ENCODE results near the gene ZBTB16.
A peak's percentile ranks its signal among the peaks of the same experiment; 100 is the strongest.

ZBTB16 gene

DNA sequence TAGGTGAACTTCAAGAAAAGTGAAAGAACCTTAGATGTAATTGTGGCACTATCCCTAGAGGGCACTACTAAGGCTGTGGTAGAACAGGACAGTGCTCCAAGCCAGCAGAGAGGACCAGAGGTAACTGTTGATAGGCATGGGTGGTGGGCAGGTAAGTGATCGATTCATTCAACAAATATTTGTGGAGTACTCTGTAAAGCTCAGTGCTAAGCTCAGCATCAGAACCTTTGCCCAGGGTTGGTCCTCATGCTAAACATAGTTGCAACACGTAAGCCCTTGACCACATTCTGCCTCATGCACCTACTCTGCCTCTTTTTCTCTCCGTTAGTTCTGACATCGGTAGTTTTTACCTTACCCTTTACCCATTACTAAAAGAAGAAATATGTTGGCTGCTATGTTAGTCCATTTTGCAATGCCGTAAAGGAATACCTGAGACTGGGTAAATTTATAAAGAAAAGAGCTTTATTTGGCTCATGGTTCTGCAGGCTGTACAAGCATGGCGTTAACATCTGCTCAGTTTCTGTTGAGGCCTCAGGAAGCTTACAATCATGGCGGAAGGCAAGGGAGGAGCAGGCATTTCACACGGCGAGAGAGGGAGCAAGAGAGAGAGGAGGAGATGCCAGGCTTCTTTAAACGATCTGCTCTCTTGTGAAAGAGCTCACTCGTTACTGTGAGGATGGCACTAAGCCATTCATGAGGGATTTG lies 218.3 kb downstream of the ZBTB16 start:
- no peak overlapping the region for H3K4me3 ChIP-seq (ENCODE audit: low read depth, low read length)
- no peak for DNase-seq (ENCODE audit: low read depth)
- peak; percentile 28 for TF ChIP-seq CTCF (conservative IDR thresholded peaks at IDR 0.05; ENCODE audit: low read depth, low read length)

DNA sequence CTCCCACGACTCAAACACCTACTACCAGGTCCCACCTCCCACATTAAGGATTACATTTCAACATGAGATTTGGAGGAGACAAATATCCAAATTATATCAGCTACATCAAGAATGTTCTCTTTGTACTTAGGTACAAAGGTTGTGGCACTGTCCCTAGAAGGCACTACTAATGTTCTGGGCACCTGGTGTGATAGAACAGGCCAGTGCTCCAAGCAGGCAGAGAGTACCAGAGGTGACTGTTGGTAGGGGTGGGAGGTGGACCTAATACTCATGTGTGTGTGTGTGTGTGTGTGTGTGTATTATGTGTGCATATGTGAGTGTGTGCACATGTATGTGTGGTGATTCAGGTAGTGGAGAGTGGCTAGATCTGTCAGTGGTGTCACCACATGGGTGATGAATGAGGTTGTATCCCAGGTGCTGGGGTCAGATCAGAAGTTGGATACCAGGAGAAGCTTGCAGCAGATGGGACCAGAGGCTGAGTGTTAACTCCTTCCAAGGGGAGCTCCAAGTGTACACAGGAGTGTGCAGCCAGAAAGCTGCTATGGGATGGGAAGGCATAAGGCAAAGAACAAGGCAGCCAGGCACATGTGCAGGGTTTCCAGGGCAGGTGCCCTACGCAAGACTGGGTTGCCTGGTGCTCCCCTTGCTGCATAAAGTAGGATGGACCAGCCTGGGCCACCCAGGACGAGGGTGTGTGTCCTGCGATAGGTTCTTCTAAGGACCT lies 219.0 kb downstream of the ZBTB16 start:
- H3K4me3 ChIP-seq (ENCODE audit: low read depth, low read length) = no peak overlapping the region
- DNase-seq (ENCODE audit: low read depth) = no peak
- no peak for TF ChIP-seq CTCF (conservative IDR thresholded peaks at IDR 0.05; ENCODE audit: low read depth, low read length)

DNA sequence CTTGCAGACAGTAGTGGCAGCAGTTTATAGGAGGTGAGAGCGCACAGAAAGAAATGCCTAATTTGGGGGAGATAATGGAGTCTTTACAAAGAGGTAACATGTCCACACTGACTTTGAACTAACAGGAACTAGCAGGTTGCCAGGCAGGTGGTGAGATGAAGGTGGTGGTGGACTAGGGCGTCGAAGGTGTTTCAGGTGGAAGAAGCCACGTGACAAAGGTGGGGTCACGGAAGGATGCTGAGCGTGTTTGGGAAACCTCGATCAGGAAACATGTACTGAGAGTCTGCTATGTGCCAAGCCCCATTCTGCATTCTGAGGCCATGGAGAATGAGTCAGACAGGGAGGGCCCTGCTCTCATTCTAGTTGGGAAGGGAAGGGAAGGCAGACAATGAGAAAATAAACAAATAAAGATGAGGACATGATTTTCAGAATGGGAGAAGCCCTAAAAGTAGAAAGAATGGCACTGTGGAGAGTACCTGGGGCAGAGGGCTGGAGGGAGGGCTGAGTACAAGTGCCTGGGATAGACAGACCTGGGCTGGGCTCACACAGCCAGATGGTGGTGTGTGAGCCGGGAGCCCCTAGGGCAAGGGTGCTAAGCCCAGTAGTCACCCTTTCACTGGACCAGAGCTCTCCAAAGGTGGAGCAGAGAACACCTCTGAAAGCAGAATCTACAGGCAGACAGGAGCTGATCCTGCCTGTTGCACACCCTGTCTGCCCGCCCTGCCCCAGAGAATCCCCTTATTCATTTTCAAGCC lies 220.5 kb downstream of the ZBTB16 start:
- TF ChIP-seq CTCF (conservative IDR thresholded peaks at IDR 0.05; ENCODE audit: low read depth, low read length) = no peak
- H3K4me3 ChIP-seq (ENCODE audit: low read depth, low read length) = no peak overlapping the region
- peak; percentile 77 for DNase-seq (ENCODE audit: low read depth)

DNA sequence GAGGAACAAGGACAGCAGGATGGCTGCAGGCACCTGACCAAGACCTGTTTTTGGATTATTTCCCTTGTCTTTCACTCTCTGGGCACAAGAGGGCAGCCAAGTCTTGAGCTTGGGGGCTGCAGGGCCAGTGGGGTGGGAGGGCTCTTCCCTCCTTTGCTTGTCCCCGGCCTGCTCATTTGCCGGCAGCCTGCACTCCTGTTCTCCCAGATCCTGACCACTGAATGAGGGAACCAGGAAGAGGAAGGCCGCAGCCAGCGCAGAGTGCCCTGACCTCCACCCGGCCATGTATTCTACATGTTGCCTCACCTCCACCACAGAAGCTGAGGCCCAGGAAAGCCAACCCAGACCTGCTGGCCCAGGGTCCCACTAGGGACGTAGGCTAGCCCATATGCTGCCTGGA lies 221.2 kb downstream of the ZBTB16 start:
- no peak overlapping the region for H3K4me3 ChIP-seq (ENCODE audit: low read depth, low read length)
- peak; percentile 92 for DNase-seq (ENCODE audit: low read depth)
- peak; percentile 84 for TF ChIP-seq CTCF (conservative IDR thresholded peaks at IDR 0.05; ENCODE audit: low read depth, low read length)

GRCh38 chr11:114281388-114281956 lies 222.0 kb downstream of the ZBTB16 start:
- no peak for DNase-seq (ENCODE audit: low read depth)
- H3K4me3 ChIP-seq (ENCODE audit: low read depth, low read length) = no peak overlapping the region
- TF ChIP-seq CTCF (conservative IDR thresholded peaks at IDR 0.05; ENCODE audit: low read depth, low read length) = no peak

DNA sequence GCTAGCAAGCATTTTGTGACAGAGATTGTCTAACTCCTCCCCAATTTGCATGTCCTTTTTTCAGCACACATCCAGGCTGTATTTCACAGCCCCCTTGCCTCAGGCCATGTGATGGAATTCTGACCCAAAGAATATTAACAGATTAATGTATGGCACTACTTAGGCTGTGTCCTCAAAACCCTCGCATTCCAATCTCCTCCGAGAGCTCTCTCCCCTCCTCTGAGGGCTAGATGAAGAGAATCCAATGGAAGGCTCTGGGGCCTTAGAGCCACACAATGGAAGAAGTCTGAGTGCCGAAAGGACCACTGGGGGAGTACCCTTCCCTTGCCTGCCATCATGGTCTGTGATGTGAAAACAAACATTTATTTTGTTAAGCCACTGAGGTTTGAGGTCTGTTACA lies 223.0 kb downstream of the ZBTB16 start:
- no peak for TF ChIP-seq CTCF (conservative IDR thresholded peaks at IDR 0.05; ENCODE audit: low read depth, low read length)
- no peak for DNase-seq (ENCODE audit: low read depth)
- no peak overlapping the region for H3K4me3 ChIP-seq (ENCODE audit: low read depth, low read length)
